SIG-M5 treated with dmso at 0.1 percent for 504 hours (cell line): ENCODE measurements around the gene CLEC16A.
"Not testable (repeated sequence)": the region's sequence is repeated elsewhere in the genome, so short reads cannot be mapped to it uniquely, and the experiment has no call there.

Experiments used
- DNase-seq: peaks from one replicate; lab custom pipeline; 2025; ENCODE audit not compliant: unreplicated experiment; lab: John Stamatoyannopoulos, UW

Gene CLEC16A

DNA sequence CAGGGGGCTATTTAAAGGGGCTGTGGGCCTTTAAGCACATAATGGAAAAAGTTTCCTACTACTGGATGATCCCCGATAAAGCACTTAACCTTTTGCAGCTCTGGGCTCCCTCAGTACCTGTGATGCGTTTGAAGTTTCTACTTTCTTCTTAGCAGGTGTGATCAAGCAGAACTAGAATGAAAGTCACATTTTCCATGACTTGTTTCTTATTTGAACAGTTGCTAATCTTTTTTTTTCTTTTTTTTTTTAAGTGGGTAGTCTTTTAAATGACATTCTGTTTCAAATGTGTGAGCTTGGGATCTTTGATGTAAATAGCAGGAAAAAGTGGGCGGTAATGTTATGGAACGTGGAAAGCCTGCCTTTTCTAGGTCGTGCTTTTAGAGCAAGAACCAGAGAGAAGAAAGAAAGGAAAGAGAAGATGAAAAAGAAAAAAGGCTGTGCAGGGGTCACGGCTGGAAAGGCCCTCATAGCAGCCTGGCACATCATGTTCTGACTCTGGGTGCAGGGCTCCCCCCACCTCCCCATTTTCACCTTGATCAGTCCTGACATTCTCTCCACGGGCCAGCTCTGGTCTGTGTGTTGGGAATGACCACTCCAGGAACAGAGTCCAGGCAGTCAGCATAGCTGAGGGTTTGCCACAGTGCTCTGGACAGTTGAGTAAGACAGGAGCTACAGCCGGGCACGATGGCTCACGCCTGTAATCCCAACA lies 150.6 kb downstream of the CLEC16A start:
- no peak for DNase-seq

DNA sequence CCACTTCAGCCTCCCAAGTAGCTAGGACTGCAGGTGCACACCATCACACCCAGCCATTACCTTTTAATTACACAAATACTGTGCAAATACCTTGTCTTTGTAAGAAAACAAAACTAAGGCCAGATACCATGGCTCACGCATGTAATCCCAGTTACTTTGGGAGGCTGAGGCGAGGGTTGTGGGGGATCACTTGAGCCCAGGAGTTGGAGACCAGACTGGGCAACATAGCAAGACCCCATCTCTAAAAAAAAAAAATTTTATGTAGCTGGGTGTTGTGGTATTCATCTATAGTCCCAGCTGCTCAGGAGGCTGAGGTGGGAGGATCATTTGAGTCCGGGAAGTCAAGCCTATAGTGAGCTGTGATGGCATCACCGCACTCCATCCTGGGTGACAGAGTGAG lies 151.6 kb downstream of the CLEC16A start:
- no peak for DNase-seq

DNA sequence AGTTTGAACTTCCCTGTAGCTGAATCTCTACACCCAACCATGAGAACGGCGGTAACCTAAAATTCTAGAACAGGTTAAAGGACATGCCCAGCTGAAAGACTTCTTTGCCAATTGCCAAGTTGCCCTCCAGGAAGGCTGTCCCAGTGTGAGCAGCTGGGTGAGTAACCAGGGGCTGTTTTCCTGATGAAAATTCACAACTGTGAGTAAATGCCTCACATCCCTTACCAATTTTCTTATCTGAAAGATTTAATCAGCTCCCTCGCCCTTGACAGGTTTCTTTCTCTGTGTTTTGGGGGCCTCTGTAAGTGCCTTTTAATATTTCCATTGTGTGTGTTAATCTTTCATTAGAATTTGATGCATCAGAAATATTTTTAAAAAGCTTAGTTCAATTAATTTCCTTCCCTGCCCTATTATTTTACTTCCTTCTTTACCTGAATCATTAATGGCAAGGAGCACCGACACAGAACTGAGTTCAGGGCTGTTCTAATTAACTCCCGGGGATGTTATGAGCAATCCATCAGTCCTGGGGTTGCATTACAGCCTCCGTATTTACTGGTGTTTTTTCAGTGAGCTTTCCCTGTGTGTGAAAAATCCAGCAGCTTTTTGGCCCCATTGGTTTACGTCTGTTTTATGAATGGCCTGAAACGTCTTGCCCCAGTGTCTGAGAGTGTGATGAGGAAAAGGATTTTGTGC lies 152.9 kb downstream of the CLEC16A start:
- no peak for DNase-seq

DNA sequence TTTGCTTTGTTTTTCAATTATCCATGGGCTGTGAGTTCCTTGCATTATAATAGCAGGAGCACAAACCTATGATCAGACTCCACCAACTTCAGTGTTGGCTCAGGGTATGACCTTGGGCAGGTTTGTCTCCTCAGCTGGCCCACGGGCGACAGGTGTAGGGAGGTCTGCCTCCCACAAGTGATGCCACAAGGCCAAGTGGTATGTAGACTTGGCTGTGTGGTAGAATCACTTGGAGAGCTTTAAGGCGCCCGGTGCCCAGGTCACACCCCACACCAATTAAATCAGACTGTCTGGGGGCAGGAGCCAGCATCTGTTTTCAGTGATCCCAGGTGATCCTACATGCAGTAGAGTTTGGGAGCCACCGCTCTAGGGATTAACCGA lies 153.4 kb downstream of the CLEC16A start:
- no peak for DNase-seq

DNA sequence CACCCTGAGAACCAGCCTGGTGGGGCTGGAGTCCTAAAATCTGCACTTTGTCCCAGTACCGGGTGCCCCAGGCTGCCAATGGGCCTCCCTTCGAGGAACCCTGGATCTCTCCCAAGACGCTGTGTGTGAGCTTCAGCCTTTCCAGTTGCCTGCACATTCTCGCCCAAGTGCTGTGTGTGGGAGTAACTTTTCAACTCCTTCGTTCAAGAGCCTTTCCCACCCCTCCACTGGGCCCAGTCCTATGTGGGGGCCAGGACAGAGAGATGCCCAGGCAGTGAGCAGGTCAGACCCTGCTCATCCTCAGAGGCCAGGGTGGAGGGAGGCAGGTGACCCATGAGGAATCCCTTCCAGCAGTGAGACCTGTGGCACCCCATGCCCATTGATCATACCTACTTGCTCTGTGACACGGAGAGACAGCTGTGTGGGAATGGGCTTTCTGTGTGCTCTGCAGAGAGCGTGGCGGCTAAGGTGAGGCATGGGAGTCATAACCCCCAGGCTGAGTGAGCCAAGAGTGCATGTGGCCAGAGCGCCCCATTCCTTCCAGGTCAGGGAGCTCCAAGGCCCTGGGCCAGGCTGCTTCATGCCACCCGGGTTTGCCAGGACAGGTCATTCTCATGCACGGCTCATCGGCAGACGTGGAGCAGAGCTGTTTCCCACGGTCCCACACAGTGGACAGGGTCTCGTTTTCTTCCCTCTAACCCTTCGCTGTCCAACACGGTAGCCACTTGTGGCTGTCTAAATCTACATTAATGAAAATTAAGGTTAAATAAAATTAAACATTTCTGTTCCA lies 154.4 kb downstream of the CLEC16A start:
- no peak for DNase-seq

DNA sequence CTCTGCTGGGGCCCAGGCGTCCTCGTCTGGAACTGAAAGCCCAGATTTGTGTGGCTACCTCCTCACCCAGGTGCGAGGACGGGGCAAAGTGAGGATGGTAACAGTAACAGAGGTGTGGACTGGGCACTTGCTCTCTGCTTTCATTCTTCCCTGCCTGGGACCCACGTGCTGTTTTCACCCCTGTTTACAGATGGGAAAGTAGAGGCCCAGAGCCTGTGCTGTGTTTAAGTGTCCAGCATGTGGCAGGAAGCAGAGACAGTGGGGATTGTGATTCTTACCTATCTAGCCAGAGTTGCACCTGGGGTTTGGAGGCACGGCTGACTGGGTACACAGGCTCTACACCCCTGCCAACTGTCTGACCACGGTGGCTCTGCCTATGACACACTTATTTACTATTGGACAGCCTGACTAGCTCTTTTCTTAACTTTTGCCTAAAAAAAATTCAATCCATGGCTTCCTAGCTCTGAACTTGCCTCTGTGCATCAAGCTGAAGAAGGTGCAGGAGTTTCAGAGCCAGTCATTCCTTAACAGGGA lies 155.4 kb downstream of the CLEC16A start:
- no peak for DNase-seq

DNA sequence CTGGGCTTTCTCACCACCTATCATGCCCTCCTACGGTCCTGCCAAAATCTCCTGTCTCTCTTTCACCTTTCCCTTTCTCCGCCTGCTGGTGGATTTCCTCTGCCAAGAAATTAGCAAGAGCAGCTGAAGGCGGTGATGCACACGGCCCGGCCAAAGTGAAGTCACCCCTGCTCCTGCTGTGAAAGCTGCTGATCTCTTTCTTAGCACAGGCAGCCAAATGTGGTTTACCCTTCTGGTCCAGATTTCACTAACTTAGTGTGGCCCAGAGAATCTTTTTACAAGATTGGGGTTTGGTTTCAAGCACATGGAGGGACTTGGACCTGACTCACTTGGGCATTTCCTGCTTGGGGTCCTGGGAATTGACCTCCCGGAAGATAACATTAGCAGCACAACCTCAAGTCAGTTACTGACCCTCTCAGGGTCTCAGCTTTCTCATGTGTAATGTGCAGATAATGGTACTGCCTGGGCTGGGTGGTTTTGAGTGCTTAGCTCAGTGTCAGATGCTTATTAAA lies 155.9 kb downstream of the CLEC16A start:
- DNase-seq, result no peak

DNA sequence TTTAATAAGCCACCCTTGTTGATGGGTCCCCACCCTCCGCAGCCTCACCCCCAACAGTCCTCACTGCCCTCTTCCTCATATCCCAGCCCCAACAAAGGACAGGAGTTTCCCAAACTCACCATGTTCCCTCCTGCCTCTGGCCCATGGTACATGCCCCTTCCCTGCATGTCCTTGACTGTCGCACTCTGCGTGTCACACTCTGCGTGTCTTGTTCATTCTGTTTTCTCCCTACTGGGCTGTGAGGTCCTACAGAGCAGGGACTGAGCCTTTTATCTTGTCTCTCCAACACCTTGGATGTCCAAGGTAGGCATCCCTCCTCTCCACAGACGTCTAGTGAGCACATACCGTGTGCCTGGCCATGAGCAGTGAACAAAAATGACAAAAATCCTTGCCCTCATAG lies 156.9 kb downstream of the CLEC16A start:
- DNase-seq, result no peak

DNA sequence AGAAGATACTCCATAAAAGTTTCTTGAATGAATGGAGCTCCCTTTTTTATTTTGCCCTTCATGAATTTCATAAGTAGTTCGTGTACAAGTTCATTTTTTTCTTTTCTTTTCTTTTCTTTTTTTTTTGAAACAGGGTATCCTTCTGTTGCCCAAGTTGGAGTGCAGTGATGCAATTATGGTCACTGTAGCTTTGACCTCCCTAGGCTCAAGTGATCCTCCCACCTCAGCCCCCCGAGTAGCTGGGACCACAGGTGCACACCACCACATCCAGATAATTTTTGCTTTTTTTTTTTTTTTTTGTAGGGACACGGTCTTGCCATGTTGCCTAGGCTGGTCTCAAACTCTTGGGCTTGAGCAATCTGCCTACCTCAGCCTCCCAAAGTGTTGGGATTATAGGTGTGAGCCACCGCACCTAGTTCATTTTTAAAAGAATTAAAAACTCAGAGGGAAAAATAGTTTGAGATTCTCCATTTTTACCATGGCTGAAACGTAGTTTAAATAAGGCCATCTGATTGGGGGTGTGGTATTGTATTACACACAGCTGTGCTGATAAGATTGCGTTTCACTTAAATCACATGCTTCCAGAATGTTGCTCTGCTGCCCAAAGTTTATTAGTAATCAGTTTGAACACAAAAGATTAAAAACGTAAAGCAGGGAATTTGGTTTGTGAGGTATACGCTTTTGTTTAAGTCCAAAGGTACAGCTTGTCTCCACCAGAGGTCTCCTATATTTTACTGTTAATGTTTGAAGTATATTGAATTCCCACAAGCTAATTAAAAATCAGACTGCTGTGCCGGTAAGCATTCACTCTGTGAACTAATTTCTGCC lies 157.5 kb downstream of the CLEC16A start:
- no peak for DNase-seq

DNA sequence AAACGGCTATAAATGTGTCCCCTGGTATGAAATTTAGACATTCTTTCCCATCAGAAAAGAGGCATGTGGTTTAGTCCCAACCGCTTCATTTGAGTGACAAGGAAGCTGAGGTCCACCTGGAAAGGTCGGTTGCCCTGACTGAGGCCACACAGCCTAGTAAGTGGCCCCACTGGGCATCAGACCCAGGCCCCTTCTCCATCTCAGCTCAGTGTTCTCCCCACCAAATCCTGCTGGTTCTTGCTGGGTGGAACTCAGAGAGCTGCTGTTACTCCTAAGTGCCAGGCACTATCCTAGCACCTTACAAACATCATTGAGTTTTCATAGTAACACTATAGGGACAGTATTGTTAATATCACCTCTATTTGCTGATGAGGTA lies 158.1 kb downstream of the CLEC16A start:
- no peak for DNase-seq

DNA sequence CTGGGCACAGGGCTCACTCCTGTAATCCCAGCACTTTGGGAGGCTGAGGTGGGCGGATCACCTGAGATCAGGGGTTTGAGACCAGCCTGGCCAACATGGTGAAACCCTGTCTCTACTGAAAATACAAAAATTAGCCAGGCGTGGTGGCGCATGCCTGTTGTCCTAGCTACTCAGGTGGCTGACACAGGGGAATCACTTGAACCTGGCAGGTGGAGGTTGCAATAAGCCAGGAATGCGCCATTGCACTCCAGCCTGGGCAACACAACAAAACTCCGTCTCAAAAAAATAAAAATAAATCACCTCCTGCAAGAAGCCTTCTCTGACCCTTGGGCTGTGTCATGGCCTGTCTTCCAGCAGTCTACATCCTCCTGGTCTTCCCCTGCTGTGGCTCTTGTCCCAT lies 158.9 kb downstream of the CLEC16A start:
- DNase-seq, result not testable (repeated sequence)

DNA sequence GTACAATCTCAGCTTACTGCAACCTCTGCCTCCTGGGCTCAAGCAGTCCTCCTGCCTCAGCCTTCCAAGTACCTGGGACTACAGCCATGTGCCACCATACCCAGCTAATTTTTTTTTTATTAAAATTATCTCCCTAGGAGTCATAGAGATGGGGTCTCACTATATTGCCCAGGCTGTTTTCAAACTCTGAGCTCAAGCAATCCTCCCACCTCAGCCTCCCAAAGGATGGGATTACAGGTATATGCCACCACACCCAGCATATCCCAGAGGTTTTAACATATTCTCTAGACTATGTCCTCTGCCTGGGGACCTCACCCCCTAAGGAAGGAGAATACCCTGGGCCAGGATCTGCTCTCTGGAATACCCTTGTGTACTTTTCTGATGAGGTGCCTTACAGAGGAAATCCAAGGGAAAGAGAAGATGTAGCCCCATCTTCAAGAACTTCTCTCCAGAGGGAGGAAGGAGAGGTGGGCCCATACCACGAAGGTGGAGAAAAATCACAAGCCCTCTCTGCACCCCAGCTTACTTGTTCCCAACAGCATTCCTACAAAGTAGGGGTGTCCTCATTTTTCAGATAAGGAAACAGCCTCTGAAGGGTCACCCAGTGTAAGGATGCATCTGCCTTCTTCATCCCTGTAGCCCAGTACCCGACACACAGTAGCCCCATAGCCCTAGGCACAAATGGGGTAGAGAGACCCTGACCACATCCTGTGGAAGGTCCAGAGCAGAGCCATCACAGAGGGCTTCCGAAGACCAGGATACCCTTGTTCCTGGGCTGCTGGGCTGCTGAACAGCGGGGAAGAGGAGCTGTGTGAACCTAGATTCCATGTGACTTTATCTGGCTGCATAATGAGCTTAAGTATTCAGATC lies 160.0 kb downstream of the CLEC16A start:
- DNase-seq, result no peak

DNA sequence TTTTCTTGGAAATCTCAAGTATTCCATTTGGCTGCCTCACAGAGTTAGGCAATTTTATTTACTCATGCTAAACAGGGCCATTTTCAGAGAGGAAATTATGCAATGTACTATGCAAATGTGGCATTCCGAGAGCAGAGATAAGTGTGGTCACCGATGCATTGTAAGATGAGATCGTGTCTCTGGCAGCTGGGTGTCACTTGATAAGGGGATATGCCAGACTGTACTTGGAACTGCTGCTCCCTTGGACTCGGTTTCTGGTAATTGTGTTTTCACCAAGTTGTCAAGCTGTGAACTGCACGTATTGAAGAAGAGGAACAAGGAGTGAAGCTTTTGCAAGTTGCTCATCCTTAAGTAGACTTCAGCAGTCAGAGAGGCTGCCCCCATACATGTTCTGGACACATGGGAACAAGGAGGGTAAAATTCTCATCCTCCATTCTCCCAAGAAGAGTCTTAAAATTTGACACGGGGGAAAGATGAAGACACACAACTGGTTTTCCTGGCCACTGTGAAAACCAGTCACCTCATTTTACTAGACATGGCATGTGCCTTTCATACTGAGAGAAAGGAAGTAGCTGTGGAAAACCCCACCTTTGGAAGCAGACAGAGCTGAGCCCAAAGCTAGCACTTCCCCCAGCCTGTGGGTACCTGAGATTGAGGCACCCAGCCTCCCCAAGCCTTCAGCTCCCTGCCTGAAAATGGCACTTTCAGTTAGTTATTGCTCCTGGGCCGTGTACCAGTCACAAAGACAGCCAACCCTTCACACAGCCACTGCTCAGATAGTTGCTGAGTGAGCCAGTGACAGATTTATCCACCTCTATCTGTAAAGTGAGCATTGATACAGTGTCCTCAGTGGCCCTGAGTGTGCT lies 160.9 kb downstream of the CLEC16A start:
- peak; percentile 86 for DNase-seq

DNA sequence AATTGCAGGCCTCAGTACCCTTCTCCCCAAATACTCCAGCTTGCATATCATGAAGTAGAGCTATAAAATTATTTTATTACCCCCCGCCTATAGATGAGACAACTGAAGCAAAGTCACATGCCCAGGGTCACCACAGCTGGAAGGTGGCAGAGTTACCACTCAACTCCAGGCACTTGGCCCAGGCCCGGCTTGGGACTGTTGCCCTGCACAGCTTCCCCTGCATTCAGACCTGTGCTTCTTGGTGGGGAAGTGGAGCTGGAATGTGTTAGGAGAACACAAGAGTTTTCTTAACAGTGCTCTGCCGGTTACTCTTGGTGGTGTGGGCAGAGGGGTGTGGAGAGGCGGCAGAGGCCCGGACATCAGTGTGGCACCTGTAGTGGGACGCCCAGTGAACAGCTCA lies 162.4 kb downstream of the CLEC16A start:
- DNase-seq, result no peak

DNA sequence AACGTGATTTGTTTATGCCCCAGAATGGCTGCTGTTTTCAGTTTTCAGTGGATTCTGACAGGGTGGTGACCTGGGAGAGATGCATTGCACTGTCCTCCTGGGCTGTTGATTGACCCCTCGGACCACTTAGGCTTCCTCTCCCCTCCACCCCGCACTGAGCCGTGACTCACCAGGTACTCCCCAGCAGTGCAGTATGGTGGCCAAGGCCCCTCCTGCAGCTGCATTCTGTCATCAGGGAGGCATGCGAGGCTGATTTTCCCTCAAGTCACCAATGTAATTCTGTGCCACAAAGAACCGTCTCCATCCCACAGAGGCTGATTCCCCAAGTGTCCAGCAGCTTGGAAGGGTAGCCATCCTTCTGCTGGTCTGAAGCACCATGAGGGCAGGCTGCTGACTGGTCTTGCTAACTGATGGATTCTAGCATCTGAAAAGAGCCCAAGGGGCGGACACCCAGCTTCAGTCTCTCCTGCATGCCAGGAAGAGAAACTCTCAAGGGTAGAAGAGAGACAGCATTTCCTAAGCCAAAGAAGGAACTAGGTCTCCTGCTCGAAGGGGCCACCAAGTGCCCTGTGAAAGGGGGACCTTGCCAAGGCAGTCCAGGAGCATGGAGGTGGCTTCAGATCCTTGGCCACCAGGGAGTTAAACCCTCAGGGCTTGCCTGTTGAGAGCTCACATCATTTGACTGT lies 163.6 kb downstream of the CLEC16A start:
- no peak for DNase-seq

DNA sequence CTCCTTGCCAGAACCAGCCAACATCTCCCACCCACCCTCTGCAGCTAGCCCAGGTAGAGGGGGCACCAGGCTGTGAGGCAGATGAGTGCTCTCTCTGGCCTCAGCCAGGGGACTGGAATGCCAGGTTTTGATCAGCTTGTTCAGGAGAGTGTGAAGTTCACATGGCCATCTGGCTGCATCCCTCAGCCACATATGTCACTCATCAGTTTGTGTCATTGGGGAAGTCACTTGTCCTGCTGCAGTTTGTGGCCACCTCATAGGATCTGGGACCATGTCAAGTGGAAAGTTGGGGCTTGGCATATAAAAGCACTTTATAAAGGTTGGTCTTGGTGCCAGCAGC lies 164.1 kb downstream of the CLEC16A start:
- no peak for DNase-seq

DNA sequence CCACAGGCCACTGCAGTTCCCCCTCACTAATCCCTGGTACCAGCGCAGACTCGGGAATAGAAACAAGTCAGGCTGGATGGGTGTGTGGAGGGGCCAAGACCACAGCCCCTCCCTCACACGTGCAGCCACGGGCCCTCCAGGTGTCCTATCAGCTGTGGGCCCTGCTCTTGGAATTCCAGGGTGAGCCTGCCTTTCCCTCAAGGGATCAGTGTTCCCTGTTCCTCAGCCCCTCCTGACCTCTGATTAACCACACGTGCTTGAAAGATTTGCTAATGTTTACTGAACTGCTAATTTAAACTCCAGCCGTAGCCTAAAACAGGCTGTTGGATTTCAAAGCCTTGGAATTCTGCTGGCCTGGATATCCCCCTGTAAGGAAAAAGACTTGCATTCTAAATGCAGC lies 165.2 kb downstream of the CLEC16A start:
- DNase-seq, result no peak

DNA sequence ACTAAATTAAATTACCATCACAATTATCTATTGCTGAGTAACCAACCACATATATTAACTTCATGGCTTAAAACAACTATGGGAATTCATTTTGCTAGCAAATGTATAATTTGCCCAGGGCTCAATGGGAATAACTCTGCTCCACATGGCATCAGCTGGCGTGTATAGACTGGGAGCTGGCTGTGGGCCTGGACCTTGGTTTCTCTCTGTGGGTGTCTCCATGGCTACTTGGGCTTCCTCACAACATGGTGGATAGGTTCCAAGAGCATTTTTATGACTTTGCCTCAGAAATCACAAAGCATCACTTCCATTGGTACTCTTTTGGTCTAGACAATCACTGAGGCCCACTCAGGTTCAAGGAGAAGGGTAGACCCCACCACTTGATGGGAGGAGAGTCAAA lies 166.8 kb downstream of the CLEC16A start:
- DNase-seq, result no peak
